Adrenal gland (tissue), 5 donors: ENCODE results near the gene TET2.

ENCODE experiments used
- CTCF ChIP-seq, 6 experiments: fragments of 450-650 bp in 4 of 6; fragments of 200-600 bp in 2 of 6; sonication (generic) in 1 of 6; IDR thresholded peaks; 1 replicate in 5 of 6; 2 replicates in 1 of 6; pipeline versions ENCODE4 v1.5.1 to v1.8.0; 2016 to 2021; ENCODE audit warnings: antibody characterized with exemption in 6 of 6, mild to moderate bottlenecking in 2 of 6, moderate library complexity in 1 of 6
- POLR2A ChIP-seq, 2 donors: fragments of 450-650 bp; IDR thresholded peaks; one replicate each; pipeline ENCODE4 v1.6.1; 2017; ENCODE audit warnings: antibody characterized with exemption in 2 of 2, mild to moderate bottlenecking in 2 of 2, moderate library complexity in 1 of 2
- donor health status: DM: no; HTN: no; CAD: no.

- TF ChIP-seq CTCF (IDR thresholded peaks at IDR 0.05): no peak
- no peak for TF ChIP-seq POLR2A (IDR thresholded peaks at IDR 0.05)
Measured at GRCh38 chr4:105106426-105106825, 40.2 kb upstream of the TET2 start.
